B cell (primary cell): Measurements from ENCODE around the gene PSAPL1. TPM values are rescaled to one million over a fixed set of nuclear protein-coding genes. Genes with fewer than 3 reads are reported as not detected.

Experiments
- ATAC-seq: fragments of 200-7000 bp; cut with Tn5 transposase; one replicate; pipeline ENCODE4 v1.10.0; 2021; ENCODE audit warnings: low read depth, mild to moderate bottlenecking, moderate number of reproducible peaks, moderate library complexity
- CTCF ChIA-PET: fragments of 350-600 bp; sonication (Branson Sonifier 250); formaldehyde crosslinking; loops from one replicate; lab custom pipeline; 2021; ENCODE audit warnings: antibody characterized with exemption, inconsistent platforms; lab: Charles Lee
- POLR2A ChIA-PET: fragments of 350-600 bp; sonication (Branson Sonifier 250); formaldehyde crosslinking; loops from one replicate; lab custom pipeline; 2021; ENCODE audit warnings: antibody characterized with exemption; lab: Charles Lee
- DNase-seq: peaks from one replicate; pipeline ENCODE4 v3.0.0; 2013
- H2AFZ ChIP-seq: 2 replicates; pipeline ENCODE4 v1.6.1; 2012; ENCODE audit warnings: mild to moderate bottlenecking, low read depth, low read length; ENCODE audit not compliant: insufficient read depth, poor library complexity, severe bottlenecking
- H3K27ac ChIP-seq, 2 donors: 1 replicate in 1 of 2; 2 replicates in 1 of 2; pipeline ENCODE4 v1.5.1; 2012 to 2013; ENCODE audit warnings: low read length in 2 of 2, mild to moderate bottlenecking in 2 of 2, moderate library complexity in 1 of 2
- H3K27me3 ChIP-seq, 4 experiments: fragments of 200-600 bp in 1 of 4; sonication (generic) in 1 of 4; replicated peaks in 1 of 4; 1 replicate in 2 of 4; 2 replicates in 2 of 4; pipeline versions ENCODE4 v1.6.1 to v1.7.0; 2013 to 2016; ENCODE audit warnings: low read length in 3 of 4, mild to moderate bottlenecking in 2 of 4, mixed read lengths in 1 of 4, moderate library complexity in 1 of 4; ENCODE audit not compliant: insufficient read depth in 4 of 4, control insufficient read depth in 3 of 4; ENCODE audit errors: control extremely low read depth in 1 of 4
- H3K36me3 ChIP-seq, 2 experiments: replicated peaks in 1 of 2; 1 replicate in 1 of 2; 2 replicates in 1 of 2; pipeline versions ENCODE4 v1.6.1 to v1.7.1; 2013; ENCODE audit warnings: low read length in 1 of 2; ENCODE audit not compliant: insufficient read depth in 2 of 2, control insufficient read depth in 1 of 2; ENCODE audit errors: control extremely low read depth in 1 of 2, extremely low read depth in 1 of 2
- H3K4me1 ChIP-seq, 2 donors: fragments of 200-600 bp in 1 of 2; sonication (generic) in 1 of 2; 1 replicate in 1 of 2; 2 replicates in 1 of 2; pipeline versions ENCODE4 v1.5.1 to v1.6.1; 2013 to 2017; ENCODE audit warnings: low read length in 2 of 2; ENCODE audit not compliant: control insufficient read depth in 2 of 2, insufficient read depth in 2 of 2
- H3K4me2 ChIP-seq: replicated peaks from 2 replicates; pipeline ENCODE3; 2012; ENCODE audit warnings: mild to moderate bottlenecking, low read depth, low read length; ENCODE audit not compliant: poor library complexity, severe bottlenecking
- H3K4me3 ChIP-seq, 5 experiments: fragments of 200-600 bp in 1 of 5; sonication (generic) in 1 of 5; 1 replicate in 3 of 5; 2 replicates in 2 of 5; pipeline versions ENCODE4 v1.5.1 to v1.7.0; 2011 to 2016; ENCODE audit warnings: low read length in 4 of 5, mild to moderate bottlenecking in 4 of 5, low read depth in 2 of 5, control low read depth in 1 of 5, moderate library complexity in 1 of 5; ENCODE audit not compliant: insufficient read depth in 1 of 5; ENCODE audit errors: control extremely low read depth in 1 of 5, extremely low read depth in 1 of 5
- H3K79me2 ChIP-seq: fragments of 200-600 bp; sonication (generic); one replicate; pipeline ENCODE4 v1.6.0; 2016; ENCODE audit warnings: low read length; ENCODE audit not compliant: control insufficient read depth, insufficient read depth
- H3K9ac ChIP-seq: fragments of 200-600 bp; sonication (generic); 2 replicates; pipeline ENCODE4 v1.6.1; 2017; ENCODE audit warnings: mild to moderate bottlenecking, low read length, moderate library complexity
- H3K9me3 ChIP-seq, 3 donors: one replicate each; pipeline versions ENCODE4 v1.6.1 to v1.7.1; 2013; ENCODE audit warnings: low read length in 2 of 3; ENCODE audit not compliant: control insufficient read depth in 2 of 3, insufficient read depth in 1 of 3; ENCODE audit errors: control extremely low read depth in 1 of 3
- H4K20me1 ChIP-seq: 2 replicates; pipeline ENCODE4 v1.6.0; 2012; ENCODE audit warnings: mild to moderate bottlenecking, low read length; ENCODE audit not compliant: insufficient read depth, control insufficient read depth, poor library complexity, severe bottlenecking
- H3K27ac Mint-ChIP-seq: one replicate; pipeline ENCODE4 v1.8.0; 2021; ENCODE audit warnings: mixed read lengths
- H3K27me3 Mint-ChIP-seq: one replicate; pipeline ENCODE4 v1.8.0; 2021; ENCODE audit warnings: mixed read lengths
- H3K4me1 Mint-ChIP-seq: one replicate; pipeline ENCODE4 v1.8.0; 2021; ENCODE audit warnings: mixed read lengths
- H3K4me3 Mint-ChIP-seq: one replicate; pipeline ENCODE4 v1.8.0; 2021; ENCODE audit warnings: mixed read lengths
- H3K9me3 Mint-ChIP-seq: one replicate; pipeline ENCODE4 v1.8.0; 2022; ENCODE audit warnings: mixed read lengths; ENCODE audit not compliant: insufficient read depth
- EZH2 ChIP-seq: IDR thresholded peaks from 2 replicates; pipeline ENCODE4 v1.6.1; 2012; ENCODE audit warnings: borderline replicate concordance, low read depth, mild to moderate bottlenecking, moderate library complexity, low read length; ENCODE audit not compliant: insufficient read depth, poor library complexity, severe bottlenecking
- WGBS: methylation state at CpG from one replicate; pipeline ENCODE4 v1.1.5; 2013; ENCODE audit warnings: missing lambda C conversion rate; ENCODE audit not compliant: insufficient coverage; 5-methylcytosine and 5-hydroxymethylcytosine counted together
- intact Hi-C: fragments of 100-400 bp; cut with micrococcal nuclease; formaldehyde crosslinking; loops from one replicate; pipeline ENCODE4 v1.10.0; 2022
- polyA plus RNA-seq: library from polyadenylated mRNA; depleted of rRNA; stranded (reverse); fragments of >200 nt; gene quantifications from 2 replicates; pipeline ENCODE4 v1.2.3, GENCODE V29; 2012
- total RNA-seq, 2 donors: library from RNA; stranded (reverse); fragments of 120-200 nt in 1 of 2; gene quantifications; 1 replicate in 1 of 2; 2 replicates in 1 of 2; pipeline versions ENCODE4 v1.2.3 to v1.2.4, GENCODE V29; 2013 to 2022
- TF ChIP-seq, protein P1 (sequence below): fragments of 200-600 bp; IDR thresholded peaks from one replicate; pipeline ENCODE4 v1.8.0; 2022; ENCODE audit warnings: antibody characterized with exemption, mild to moderate bottlenecking

The PSAPL1 gene
- total and polyA plus RNA-seq, 2 donors (not counting 1 experiment from before 2014, with no cell fraction given): not detected

DNA sequence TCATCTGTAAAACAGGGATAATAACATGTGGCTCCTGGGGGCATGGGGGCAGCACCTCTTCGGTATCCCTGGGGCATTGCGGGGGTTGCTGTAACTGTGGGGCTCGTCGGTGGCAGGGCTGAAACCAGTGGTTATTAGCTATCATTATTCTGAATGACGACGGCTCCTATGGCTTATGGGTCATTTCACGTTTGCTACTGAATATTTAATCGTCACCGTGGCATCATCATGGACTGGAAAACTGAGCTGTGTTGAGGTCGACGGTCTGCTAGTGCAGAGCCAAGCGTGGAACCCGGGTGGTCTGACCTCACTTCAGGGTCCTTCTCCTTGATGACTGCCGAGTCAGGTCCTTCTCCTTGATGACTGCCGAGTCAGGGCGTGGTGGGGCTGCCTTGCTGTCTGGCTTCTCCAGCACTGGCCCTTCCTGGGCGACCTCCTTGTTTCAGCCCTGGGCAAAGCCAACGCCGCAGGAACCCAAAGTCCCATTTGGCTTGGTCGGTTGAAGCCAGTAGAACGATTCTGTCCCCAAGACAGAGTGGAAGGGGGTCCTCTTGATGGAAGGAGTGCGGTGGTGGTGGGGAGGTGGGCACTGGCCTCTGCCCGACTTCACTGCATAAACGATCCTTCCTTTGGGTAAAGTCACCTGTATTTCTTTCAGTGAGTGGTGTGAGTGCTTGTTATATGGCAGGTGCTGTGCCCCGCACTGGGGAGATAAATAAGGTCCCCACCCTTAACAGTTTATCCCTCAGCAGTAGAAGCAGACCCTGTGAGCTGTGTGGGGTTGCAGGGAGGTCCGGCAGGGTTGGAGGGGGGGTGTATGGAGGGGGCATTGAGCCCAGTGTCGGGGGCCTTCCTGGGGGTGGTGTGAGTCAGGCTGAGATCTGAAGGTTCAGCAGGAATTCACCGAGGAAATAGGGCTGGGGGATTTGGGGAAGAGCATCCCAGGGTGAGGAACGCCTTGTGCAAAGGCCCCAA lies 40.8 kb downstream of the PSAPL1 start:
- Mint-ChIP-seq H3K9me3 (no peaks in the 10 kb centered on the region), H3K4me3 (no peak overlapping the region), H3K27me3 (peaks cover 10% of the 10 kb centered on the region), H3K27ac (no peak overlapping the region), H3K4me1 (no peaks in the 10 kb centered on the region)
- Histone ChIP-seq H3K9me3 (peaks cover 0 to 13% (median 0%) of the 10 kb centered on the region in 3 donors), H3K4me1 (no peaks in the 10 kb centered on the region), H3K36me3 (no peaks in the 10 kb centered on the region), H3K27me3 (no peaks in the 10 kb centered on the region), H3K27ac (no peak overlapping the region), H3K4me2 (no peak overlapping the region), H2AFZ (no peak overlapping the region), H3K9ac (no peak overlapping the region), H3K4me3 (no peak overlapping the region), H4K20me1 (no peaks in the 10 kb centered on the region), H3K79me2 (no peaks in the 10 kb centered on the region)
- no peak for ATAC-seq
- intact Hi-C loops: no loop called here
- POLR2A ChIA-PET: no interaction called here
- WGBS: 82% methylated on average over 28 of the region's 29 CpGs
- CTCF ChIA-PET: no interaction called here
- no peak for TF ChIP-seq EZH2
- TF ChIP-seq, protein P1, sequence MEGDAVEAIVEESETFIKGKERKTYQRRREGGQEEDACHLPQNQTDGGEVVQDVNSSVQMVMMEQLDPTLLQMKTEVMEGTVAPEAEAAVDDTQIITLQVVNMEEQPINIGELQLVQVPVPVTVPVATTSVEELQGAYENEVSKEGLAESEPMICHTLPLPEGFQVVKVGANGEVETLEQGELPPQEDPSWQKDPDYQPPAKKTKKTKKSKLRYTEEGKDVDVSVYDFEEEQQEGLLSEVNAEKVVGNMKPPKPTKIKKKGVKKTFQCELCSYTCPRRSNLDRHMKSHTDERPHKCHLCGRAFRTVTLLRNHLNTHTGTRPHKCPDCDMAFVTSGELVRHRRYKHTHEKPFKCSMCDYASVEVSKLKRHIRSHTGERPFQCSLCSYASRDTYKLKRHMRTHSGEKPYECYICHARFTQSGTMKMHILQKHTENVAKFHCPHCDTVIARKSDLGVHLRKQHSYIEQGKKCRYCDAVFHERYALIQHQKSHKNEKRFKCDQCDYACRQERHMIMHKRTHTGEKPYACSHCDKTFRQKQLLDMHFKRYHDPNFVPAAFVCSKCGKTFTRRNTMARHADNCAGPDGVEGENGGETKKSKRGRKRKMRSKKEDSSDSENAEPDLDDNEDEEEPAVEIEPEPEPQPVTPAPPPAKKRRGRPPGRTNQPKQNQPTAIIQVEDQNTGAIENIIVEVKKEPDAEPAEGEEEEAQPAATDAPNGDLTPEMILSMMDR: no peak
- DNase-seq: no peak
